Peyer's patch (tissue), 4 donors: ENCODE measurements around the gene SEMA5A. TPM values are rescaled to one million over a fixed set of nuclear protein-coding genes. Genes with fewer than 3 reads are reported as not detected.

Experiments used
- DNase-seq, 3 donors: peaks; one replicate each; pipeline ENCODE4 v3.0.0-alpha.2; 2017 to 2019
- H3K27ac ChIP-seq, 4 donors: fragments of 200-600 bp; sonication (generic); one replicate each; pipeline ENCODE4 v1.5.1; 2016 to 2019
- H3K27me3 ChIP-seq, 2 donors: fragments of 200-600 bp; sonication (generic); one replicate each; pipeline ENCODE4 v1.5.1; 2019
- H3K36me3 ChIP-seq, 3 donors: fragments of 200-600 bp; sonication (generic); one replicate each; pipeline ENCODE4 v1.5.1; 2016 to 2019
- H3K4me1 ChIP-seq, 4 donors: fragments of 200-600 bp; sonication (generic); one replicate each; pipeline ENCODE4 v1.5.1; 2016 to 2019
- H3K4me3 ChIP-seq, 4 donors: fragments of 200-600 bp; sonication (generic); 1 replicate in 3 of 4; 2 replicates in 1 of 4; pipeline ENCODE4 v1.5.1; 2016 to 2019; ENCODE audit warnings: mild to moderate bottlenecking in 1 of 4
- H3K9me3 ChIP-seq, 4 donors: fragments of 200-600 bp; sonication (generic); one replicate each; pipeline ENCODE4 v1.5.1; 2016 to 2019; ENCODE audit warnings: mild to moderate bottlenecking in 1 of 4
- POLR2A ChIP-seq, 2 donors: fragments of 450-650 bp; IDR thresholded peaks; one replicate each; pipeline ENCODE4 v1.5.1; 2017; ENCODE audit warnings: antibody characterized with exemption in 2 of 2, mild to moderate bottlenecking in 2 of 2, moderate library complexity in 2 of 2
- total RNA-seq, 4 donors: library from RNA; depleted of rRNA; stranded (reverse); fragments of >200 nt; gene quantifications; one replicate each; pipeline ENCODE4 v1.1.0, GENCODE V29; 2016
- TF ChIP-seq, protein P1 (sequence below), 6 experiments: fragments of 450-650 bp in 4 of 6; fragments of 200-600 bp in 2 of 6; sonication (generic) in 1 of 6; IDR thresholded peaks; one replicate each; pipeline ENCODE4 v1.5.1; 2017 to 2019; ENCODE audit warnings: antibody characterized with exemption in 6 of 6, mild to moderate bottlenecking in 3 of 6, moderate library complexity in 1 of 6

The SEMA5A gene
- total RNA-seq, 4 donors from 2014 or later, result 11.6 to 22.5 (median 18.2) TPM

DNA sequence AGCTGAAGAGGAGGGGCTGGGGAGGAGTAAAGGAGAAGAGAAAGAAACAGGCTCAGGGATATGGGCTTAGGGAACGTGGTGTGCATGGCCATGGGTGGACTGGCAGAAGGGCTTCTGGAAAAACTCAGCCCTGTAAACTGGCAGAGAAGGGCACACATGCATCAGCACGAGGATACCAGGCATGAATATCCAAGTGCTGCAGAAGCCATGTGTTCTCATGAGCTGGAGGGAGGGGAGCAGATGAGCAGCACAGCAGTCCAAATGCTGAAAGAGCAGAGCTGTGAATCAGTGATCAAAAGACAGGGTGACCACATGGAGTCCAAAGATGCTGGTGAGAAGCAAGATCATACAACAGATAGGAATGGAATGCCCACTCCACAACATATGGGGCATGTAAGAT, 72.3 kb downstream of the SEMA5A start:
- Histone ChIP-seq H3K4me3 (no peak overlapping the region), H3K27me3 (no peaks in the 10 kb centered on the region), H3K9me3 (peaks cover 0 to 14% (median 5%) of the 10 kb centered on the region in 4 donors), H3K27ac (no peak overlapping the region), H3K36me3 (no peaks in the 10 kb centered on the region), H3K4me1 (no peaks in the 10 kb centered on the region)
- no peak for TF ChIP-seq POLR2A (IDR thresholded peaks at IDR 0.05)
- TF ChIP-seq, protein P1, sequence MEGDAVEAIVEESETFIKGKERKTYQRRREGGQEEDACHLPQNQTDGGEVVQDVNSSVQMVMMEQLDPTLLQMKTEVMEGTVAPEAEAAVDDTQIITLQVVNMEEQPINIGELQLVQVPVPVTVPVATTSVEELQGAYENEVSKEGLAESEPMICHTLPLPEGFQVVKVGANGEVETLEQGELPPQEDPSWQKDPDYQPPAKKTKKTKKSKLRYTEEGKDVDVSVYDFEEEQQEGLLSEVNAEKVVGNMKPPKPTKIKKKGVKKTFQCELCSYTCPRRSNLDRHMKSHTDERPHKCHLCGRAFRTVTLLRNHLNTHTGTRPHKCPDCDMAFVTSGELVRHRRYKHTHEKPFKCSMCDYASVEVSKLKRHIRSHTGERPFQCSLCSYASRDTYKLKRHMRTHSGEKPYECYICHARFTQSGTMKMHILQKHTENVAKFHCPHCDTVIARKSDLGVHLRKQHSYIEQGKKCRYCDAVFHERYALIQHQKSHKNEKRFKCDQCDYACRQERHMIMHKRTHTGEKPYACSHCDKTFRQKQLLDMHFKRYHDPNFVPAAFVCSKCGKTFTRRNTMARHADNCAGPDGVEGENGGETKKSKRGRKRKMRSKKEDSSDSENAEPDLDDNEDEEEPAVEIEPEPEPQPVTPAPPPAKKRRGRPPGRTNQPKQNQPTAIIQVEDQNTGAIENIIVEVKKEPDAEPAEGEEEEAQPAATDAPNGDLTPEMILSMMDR (IDR thresholded peaks at IDR 0.05), result no peak
- no peak for DNase-seq

DNA sequence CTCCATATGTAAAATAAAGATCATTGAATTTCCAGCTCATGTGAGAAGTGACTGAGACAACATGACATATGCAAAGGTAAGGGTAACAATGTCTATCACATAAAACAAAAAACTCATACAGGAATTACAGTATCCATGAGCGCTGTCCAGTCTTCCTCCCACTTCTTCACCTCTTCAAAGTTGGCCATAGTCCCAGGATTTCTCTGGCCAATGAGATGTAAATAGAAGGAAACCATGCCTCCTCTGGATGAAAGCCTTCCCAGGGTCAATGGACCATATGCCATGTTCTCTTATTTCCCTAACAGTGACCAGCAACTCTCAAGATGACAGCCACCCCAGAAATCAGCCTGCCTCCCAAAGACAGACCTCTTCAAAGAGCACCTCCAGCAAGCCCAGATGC, 75.5 kb downstream of the SEMA5A start:
- Histone ChIP-seq H3K9me3 (no peaks in the 10 kb centered on the region), H3K4me1 (peaks cover 0 to 8% (median 0%) of the 10 kb centered on the region in 4 donors), H3K36me3 (no peaks in the 10 kb centered on the region), H3K27me3 (no peaks in the 10 kb centered on the region), H3K4me3 (no peak overlapping the region), H3K27ac (no peak overlapping the region)
- DNase-seq, result no peak
- TF ChIP-seq, protein P1 (IDR thresholded peaks at IDR 0.05), result no peak
- no peak for TF ChIP-seq POLR2A (IDR thresholded peaks at IDR 0.05)

DNA sequence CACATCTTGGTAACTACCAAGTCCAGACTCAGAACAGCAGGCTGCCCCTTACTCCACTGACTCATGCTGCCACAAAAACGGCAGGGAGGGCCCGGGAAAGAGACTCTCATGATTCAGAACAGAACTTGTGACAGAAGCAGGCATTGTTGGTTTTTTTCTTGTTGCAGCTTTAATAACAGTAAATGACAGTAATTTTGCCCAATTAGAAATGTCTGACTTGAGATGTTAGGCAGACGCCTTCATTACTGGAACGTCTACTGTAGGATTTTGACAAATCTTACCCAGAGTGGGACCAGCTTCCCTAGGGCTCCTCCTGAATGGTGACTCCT, 77.9 kb downstream of the SEMA5A start:
- Histone ChIP-seq H3K36me3 (no peaks in the 10 kb centered on the region), H3K27ac (peak overlapping the region in 2 of 4 donors; percentile 30 to 63), H3K4me3 (no peak overlapping the region), H3K27me3 (no peaks in the 10 kb centered on the region), H3K4me1 (peaks cover 0 to 8% (median 0%) of the 10 kb centered on the region in 4 donors), H3K9me3 (no peaks in the 10 kb centered on the region)
- no peak for TF ChIP-seq POLR2A (IDR thresholded peaks at IDR 0.05)
- DNase-seq, result peak in 1 of 3 donors; percentile 62

DNA sequence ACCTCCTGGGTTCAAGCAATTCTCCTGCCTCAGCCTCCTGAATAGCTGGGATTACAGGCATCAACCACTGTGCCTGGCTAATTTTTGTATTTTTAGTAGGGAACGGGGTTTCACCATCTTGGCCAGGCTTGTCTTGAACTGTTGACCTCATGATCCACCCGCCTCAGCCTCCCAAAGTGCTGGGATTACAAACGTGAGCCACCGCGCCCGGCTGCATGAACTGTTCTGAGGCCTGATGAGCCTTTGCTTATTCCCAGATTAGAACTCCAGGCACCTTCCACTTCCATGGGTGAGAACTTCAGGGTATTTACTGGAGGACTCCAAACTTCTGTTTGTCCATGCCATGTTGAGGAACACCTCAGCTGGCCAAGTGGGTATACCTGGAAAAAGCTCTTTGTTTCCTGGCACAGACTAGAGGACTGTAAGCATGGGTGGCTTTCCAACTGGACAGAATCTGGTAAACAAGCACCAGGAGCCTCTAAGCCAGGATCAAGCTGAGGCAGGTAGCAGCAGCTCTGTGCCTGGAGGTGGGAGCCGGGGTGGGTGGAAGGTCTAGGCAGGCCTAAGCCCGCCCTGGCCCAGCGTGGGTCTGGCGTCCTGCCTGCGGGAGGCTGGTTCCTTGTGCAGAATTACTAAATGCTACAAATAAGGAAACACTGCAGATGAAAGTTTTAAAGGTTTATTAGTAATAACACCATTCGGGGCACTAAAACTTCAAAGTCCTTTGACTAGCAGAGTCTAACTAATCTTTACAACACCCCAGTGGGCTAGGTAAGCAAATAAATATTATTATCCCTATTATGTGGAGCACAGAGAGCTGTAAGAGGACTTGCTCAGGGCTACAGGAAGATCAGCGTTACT, 78.4 kb downstream of the SEMA5A start:
- TF ChIP-seq, protein P1 (IDR thresholded peaks at IDR 0.05), result no peak
- TF ChIP-seq POLR2A (IDR thresholded peaks at IDR 0.05), result no peak

DNA sequence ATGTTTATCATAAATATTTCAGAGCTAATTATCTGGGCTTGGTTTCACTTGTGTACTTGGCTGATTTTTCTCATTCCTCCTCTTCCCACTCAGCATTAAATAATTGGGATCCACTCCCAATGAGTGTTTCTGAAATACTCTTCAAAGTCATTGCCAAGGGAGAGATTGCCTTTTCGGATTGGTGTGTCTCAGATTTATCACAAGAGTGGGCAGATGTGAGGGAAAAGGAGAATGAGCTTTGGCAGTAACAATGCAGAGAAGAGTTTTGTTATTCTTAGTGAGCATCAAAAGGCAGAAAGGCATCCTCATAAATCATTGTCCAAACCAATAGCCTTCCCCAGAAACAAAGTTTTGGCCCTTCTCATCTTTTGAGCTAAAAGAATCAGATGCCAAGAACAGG, 79.2 kb downstream of the SEMA5A start:
- H3K27me3 ChIP-seq, result no peaks in the 10 kb centered on the region
- no peak overlapping the region for H3K4me3 ChIP-seq
- no peaks in the 10 kb centered on the region for H3K36me3 ChIP-seq
- no peak for DNase-seq
- H3K4me1 ChIP-seq, result peaks cover 0 to 8% (median 0%) of the 10 kb centered on the region in 4 donors
- TF ChIP-seq POLR2A (IDR thresholded peaks at IDR 0.05), result no peak
- TF ChIP-seq, protein P1 (IDR thresholded peaks at IDR 0.05), result no peak
- no peaks in the 10 kb centered on the region for H3K9me3 ChIP-seq
- H3K27ac ChIP-seq, result peak overlapping the region in 1 of 4 donors; percentile 63

More for the DNA sequence above, 78.4 kb downstream of the SEMA5A start:
- Histone ChIP-seq H3K27me3 (no peaks in the 10 kb centered on the region), H3K9me3 (no peaks in the 10 kb centered on the region), H3K36me3 (no peaks in the 10 kb centered on the region), H3K4me3 (no peak overlapping the region), H3K27ac (peak overlapping the region in 1 of 4 donors; percentile 63), H3K4me1 (peaks cover 0 to 8% (median 0%) of the 10 kb centered on the region in 4 donors)
- peak in 2 of 3 donors; percentile 54 to 61 for DNase-seq

DNA sequence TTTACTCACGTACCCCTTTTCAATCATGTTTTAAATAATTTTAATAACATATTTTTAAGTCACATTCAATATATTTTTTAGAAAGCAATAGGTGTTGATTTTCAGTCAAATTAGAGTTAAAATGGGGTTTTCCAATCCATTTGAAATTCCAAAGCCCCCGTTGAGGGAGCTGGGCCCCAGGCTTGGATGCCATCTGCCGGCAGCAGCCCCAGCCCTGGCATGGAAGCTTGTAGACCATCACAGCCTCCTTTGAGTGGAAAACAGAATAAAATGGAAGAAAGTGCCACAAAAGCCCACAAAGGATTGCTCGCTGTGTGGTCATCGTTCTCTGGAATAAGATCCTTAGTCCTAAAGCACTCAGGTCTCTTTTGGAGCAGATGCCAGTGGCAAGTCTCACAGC, 81.4 kb downstream of the SEMA5A start:
- TF ChIP-seq, protein P1 (IDR thresholded peaks at IDR 0.05), result no peak
- no peak for TF ChIP-seq POLR2A (IDR thresholded peaks at IDR 0.05)
- Histone ChIP-seq H3K36me3 (no peaks in the 10 kb centered on the region), H3K4me3 (no peak overlapping the region), H3K4me1 (peaks cover 0 to 8% (median 0%) of the 10 kb centered on the region in 4 donors), H3K9me3 (no peaks in the 10 kb centered on the region), H3K27ac (no peak overlapping the region), H3K27me3 (no peaks in the 10 kb centered on the region)
- no peak for DNase-seq
